AG10803 (cell line): Measurements from ENCODE around the gene IFITM5.
A peak's percentile ranks its signal among the peaks of the same experiment; 100 is the strongest.
"Not testable (repeated sequence)": the region's sequence is repeated elsewhere in the genome, so short reads cannot be mapped to it uniquely, and the experiment has no call there.

Experiments used
- DNase-seq: peaks from one replicate; pipeline ENCODE4 v3.0.0; 2010; ENCODE audit warnings: low read depth
- H3K4me3 ChIP-seq: 2 replicates; pipeline ENCODE4 v1.5.1; 2011; ENCODE audit warnings: mild to moderate bottlenecking, low read length, control low read depth
- TF ChIP-seq, protein P1 (sequence below): conservative IDR thresholded peaks from 2 replicates; pipeline ENCODE4 v1.5.1; 2011; ENCODE audit warnings: mild to moderate bottlenecking, low read length, control low read depth, inconsistent platforms

IFITM5 gene

DNA sequence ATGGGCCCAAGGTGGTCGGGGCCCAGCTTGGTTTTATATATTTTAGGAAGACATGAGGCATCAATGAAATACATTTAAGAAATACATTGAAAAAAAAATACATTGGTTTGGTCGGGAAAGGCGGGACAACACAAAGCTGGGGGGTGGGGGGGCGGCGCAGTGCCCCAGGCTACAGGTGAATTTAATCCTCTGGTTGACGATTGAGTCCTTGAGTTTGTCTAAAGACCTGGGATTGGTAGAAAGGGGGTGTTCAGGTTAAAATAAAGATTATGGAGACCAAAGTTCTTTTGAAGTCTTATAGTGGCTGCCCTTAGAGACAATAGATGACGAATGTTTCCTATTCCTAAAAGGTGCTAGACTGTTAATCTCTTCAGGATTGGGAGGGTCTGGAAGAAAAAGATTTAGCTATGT is 17.6 kb upstream of the IFITM5 start:
- H3K4me3 ChIP-seq: no peak overlapping the region
- TF ChIP-seq, protein P1, sequence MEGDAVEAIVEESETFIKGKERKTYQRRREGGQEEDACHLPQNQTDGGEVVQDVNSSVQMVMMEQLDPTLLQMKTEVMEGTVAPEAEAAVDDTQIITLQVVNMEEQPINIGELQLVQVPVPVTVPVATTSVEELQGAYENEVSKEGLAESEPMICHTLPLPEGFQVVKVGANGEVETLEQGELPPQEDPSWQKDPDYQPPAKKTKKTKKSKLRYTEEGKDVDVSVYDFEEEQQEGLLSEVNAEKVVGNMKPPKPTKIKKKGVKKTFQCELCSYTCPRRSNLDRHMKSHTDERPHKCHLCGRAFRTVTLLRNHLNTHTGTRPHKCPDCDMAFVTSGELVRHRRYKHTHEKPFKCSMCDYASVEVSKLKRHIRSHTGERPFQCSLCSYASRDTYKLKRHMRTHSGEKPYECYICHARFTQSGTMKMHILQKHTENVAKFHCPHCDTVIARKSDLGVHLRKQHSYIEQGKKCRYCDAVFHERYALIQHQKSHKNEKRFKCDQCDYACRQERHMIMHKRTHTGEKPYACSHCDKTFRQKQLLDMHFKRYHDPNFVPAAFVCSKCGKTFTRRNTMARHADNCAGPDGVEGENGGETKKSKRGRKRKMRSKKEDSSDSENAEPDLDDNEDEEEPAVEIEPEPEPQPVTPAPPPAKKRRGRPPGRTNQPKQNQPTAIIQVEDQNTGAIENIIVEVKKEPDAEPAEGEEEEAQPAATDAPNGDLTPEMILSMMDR: no peak
- DNase-seq: no peak

DNA sequence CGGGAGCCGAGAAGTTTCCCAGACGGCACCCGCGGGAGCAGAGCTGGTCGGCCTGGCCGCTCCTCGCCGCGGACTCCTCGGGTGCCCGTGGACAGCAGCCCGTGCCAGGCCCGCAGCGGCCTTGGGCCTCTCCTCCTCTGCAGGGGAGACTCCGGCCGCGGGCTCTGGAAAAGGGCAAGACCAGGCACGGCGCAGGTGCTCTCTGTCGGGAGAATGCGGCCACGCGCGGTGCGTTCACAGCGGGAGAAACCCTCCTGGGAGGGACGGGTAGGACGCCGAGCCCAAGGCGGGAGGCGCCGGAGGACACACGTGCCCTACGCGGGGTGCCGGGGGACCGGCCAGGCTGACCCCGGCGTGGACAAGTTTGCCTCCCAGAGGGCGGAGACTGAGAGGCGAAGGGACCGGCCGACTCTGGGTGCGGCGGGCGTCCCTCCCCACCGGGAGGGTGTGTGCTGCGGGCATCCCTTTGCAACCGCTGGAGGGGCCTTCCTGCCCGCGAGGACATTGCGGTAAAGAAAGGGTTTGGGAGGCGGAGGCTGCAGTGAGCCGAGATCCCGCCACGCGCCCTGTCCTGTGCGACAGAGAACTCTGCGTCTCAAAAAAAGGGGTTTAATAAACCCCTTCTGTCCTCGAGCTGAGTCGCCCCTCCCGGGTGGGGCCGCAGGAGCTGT is 16.8 kb upstream of the IFITM5 start:
- DNase-seq: no peak
- TF ChIP-seq, protein P1: no peak
- H3K4me3 ChIP-seq: peak overlapping the region; percentile 46

DNA sequence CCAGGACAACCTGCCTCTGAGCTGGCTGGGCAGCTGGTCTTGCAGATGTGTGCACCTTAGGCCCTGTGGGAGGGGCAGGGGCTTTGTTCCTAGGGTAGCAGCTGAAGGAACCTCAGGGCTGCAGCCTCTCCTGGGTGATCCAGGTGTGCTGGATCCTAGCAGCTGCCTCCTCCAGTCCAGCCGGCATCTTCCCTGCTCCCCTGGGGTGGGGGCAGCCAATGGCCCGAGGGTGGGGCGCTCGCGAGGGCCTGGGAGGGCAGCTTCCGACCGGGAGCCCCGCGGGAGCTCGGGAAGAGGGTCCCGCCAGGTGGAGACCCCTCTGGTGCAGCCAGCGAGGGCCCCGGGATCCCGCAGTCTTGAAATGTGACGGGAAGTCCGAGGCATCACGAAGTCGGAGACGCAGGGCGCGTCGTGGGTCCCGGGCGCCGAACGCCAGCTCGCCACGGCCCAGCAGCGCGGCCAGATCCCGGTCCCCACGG is 16.2 kb upstream of the IFITM5 start:
- TF ChIP-seq, protein P1: no peak
- H3K4me3 ChIP-seq: peak overlapping the region; percentile 80
- no peak for DNase-seq

DNA sequence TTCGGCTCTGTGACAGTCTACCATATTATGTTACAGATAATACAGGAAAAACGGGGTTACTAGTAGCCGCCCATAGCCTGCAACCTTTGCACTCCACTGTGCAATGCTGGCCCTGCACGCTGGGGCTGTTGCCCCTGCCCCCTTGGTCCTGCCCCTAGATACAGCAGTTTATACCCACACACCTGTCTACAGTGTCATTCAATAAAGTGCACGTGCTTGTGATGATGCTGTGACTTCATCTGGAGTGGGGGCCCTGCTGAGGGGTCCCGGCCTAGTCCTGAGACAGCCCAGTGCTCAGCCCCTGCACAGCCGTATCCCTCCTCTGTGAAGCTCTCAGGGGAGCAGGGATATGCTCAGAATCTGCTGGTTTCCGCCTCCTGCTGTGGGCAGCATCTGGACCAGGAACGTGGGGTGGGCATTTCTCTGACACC is 15.7 kb upstream of the IFITM5 start:
- no peak for DNase-seq
- peak overlapping the region; percentile 80 for H3K4me3 ChIP-seq
- TF ChIP-seq, protein P1: no peak

DNA sequence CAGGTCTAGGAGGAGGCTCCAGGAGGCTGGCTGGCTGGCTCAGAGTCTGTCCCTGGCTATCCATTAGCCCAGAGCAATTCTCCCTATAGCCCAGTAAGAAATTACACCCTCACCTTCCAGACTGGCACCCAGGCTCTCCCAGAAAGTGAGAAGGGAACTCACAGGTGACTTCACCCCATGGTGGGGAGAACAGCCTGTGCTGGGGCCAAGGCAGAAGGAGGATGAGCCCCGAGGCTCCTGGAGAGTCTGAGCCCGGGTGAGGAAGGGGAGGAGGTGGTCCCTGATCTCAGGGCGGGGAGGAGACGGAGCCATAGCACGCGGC is 15.2 kb upstream of the IFITM5 start:
- DNase-seq: not testable (repeated sequence)
- H3K4me3 ChIP-seq: peak overlapping the region; percentile 80

DNA sequence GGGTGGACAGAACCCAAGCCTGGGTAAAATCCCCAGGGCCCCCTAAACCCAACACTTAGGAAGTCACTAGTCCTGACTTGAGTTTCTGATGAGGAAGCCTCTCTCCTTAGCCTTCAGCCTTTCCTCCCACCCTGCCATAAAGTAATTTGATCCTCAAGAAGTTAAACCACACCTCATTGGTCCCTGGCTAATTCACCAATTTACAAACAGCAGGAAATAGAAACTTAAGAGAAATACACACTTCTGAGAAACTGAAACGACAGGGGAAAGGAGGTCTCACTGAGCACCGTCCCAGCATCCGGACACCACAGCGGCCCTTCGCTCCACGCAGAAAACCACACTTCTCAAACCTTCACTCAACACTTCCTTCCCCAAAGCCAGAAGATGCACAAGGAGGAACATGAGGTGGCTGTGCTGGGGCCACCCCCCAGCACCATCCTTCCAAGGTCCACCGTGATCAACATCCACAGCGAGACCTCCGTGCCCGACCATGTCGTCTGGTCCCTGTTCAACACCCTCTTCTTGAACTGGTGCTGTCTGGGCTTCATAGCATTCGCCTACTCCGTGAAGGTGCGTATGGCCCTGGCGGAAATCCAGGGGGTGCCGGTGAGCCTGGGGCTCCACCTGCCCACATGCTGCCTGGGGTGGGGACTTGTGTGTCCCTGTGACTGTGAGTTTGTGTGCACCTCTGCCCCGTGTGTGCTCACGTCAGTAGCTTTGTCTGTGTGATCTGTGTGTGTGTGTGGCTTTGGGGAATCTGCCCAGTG is 14.6 kb upstream of the IFITM5 start, which contains the start of gene IFITM1:
TSS of gene IFITM1 (plus strand) at position 254 of the 767 bp plus-strand sequence. CDS start at position 385, 131 bp downstream.
- DNase-seq: peak; percentile 83
- TF ChIP-seq, protein P1: no peak
- peak within 1 kb of the TSS; percentile 80 for H3K4me3 ChIP-seq

DNA sequence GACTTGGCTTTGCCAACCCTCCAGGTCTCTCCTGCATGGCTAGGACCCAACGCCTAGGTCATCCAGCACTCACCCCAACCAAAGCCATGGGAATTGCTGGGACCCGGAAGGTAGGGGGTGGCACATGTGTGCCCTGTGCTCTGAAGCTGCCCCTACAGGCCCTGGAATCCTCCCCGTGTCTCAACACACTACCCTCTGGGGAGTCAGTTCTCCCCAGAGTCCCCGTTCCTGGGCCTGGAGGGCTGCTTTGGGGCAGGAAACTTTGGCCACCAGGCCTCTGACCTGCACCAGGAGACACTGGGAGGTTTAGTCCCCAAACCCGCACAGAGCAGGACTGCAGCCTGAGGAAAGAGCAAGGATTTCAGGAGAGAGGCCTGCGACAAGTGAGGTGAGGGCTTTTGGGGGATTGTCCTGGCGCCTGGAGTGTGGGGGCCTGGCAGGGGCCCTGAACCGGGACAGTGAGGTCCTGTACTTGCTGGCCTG is 14.0 kb upstream of the IFITM5 start:
- H3K4me3 ChIP-seq: peak overlapping the region; percentile 80
- DNase-seq: no peak
- TF ChIP-seq, protein P1: no peak
